Progenitor cell of endocrine pancreas (in vitro differentiated cells): ENCODE measurements around the gene OR56A1. TPM values are rescaled to one million over a fixed set of nuclear protein-coding genes. Genes with fewer than 3 reads are reported as not detected.

ENCODE experiments used
- DNase-seq: peaks from one replicate; pipeline ENCODE4 v3.0.0; 2021; ENCODE audit warnings: low spot score; ENCODE audit not compliant: unreplicated experiment
- H3K27ac Mint-ChIP-seq: 2 replicates; pipeline ENCODE4 v1.8.0; 2021; ENCODE audit warnings: mild to moderate bottlenecking, moderate library complexity, mixed read lengths
- H3K27me3 Mint-ChIP-seq: 2 replicates; pipeline ENCODE4 v1.8.0; 2021; ENCODE audit warnings: mixed read lengths
- H3K36me3 Mint-ChIP-seq: 2 replicates; pipeline ENCODE4 v1.8.0; 2022; ENCODE audit warnings: mixed read lengths; ENCODE audit not compliant: insufficient read depth
- H3K4me1 Mint-ChIP-seq: 2 replicates; pipeline ENCODE4 v1.8.0; 2021; ENCODE audit warnings: low read depth, mixed read lengths
- H3K4me3 Mint-ChIP-seq: 2 replicates; pipeline ENCODE4 v1.8.0; 2021; ENCODE audit warnings: low read depth, mild to moderate bottlenecking, moderate library complexity, mixed read lengths
- H3K9me3 Mint-ChIP-seq: 2 replicates; pipeline ENCODE4 v1.8.0; 2021; ENCODE audit warnings: low read depth, mixed read lengths
- CTCF ChIP-seq: fragments of 200-600 bp; sonication (generic); IDR thresholded peaks from one replicate; pipeline ENCODE4 v1.5.0; 2021; ENCODE audit warnings: antibody characterized with exemption, mild to moderate bottlenecking; ENCODE audit not compliant: unreplicated experiment
- total RNA-seq: library from RNA; stranded (reverse); gene quantifications from 2 replicates; pipeline ENCODE4 v1.2.1, GENCODE V29; 2021

OR56A1 gene
- total RNA-seq, 1 donor from 2014 or later = not detected

- H3K36me3 Mint-ChIP-seq = no peaks in the 10 kb centered on the region
- TF ChIP-seq CTCF = no peak
- no peak overlapping the region for H3K4me3 Mint-ChIP-seq
- DNase-seq = no peak
- no peak overlapping the region for H3K27ac Mint-ChIP-seq
- H3K27me3 Mint-ChIP-seq = no peaks in the 10 kb centered on the region
- H3K4me1 Mint-ChIP-seq = no peaks in the 10 kb centered on the region
- H3K9me3 Mint-ChIP-seq = no peaks in the 10 kb centered on the region
These were observed 10.3 kb upstream of the OR56A1 start for GRCh38 chr11:6040874-6041273.

- Mint-ChIP-seq H3K4me3 (no peak overlapping the region), H3K4me1 (no peaks in the 10 kb centered on the region), H3K36me3 (no peaks in the 10 kb centered on the region), H3K9me3 (no peaks in the 10 kb centered on the region), H3K27ac (no peak overlapping the region), H3K27me3 (no peaks in the 10 kb centered on the region)
- no peak for TF ChIP-seq CTCF
- DNase-seq = no peak
These were observed 3.1 kb downstream of the OR56A1 start for GRCh38 chr11:6027501-6027900.

- Mint-ChIP-seq H3K4me1 (no peaks in the 10 kb centered on the region), H3K9me3 (no peaks in the 10 kb centered on the region), H3K4me3 (no peak overlapping the region), H3K27ac (no peak overlapping the region), H3K36me3 (no peaks in the 10 kb centered on the region), H3K27me3 (no peaks in the 10 kb centered on the region)
- no peak for DNase-seq
- TF ChIP-seq CTCF = no peak
These were observed 5.5 kb downstream of the OR56A1 start for GRCh38 chr11:6025056-6025455.

GRCh38 chr11:6022956-6023355, 7.6 kb downstream of the OR56A1 start:
- no peak for DNase-seq
- Mint-ChIP-seq H3K4me3 (no peak overlapping the region), H3K27ac (no peak overlapping the region), H3K27me3 (no peaks in the 10 kb centered on the region), H3K4me1 (no peaks in the 10 kb centered on the region), H3K9me3 (no peaks in the 10 kb centered on the region), H3K36me3 (no peaks in the 10 kb centered on the region)
- peak; percentile 70 for TF ChIP-seq CTCF

- no peak for DNase-seq
- Mint-ChIP-seq H3K4me3 (no peak overlapping the region), H3K36me3 (no peaks in the 10 kb centered on the region), H3K9me3 (no peaks in the 10 kb centered on the region), H3K27ac (no peak overlapping the region), H3K4me1 (no peaks in the 10 kb centered on the region), H3K27me3 (peaks cover 3% of the 10 kb centered on the region)
- TF ChIP-seq CTCF = no peak
These were observed 17.5 kb downstream of the OR56A1 start for GRCh38 chr11:6013042-6013441.
